Measurements from ENCODE around the gene RHBDF2. TPM values are rescaled to one million over a fixed set of nuclear protein-coding genes. Genes with fewer than 3 reads are reported as not detected.

RHBDF2 gene
- total RNA-seq, 1 donor from 2014 or later, result 11.8 TPM

GRCh38 chr17:76459674-76460073, 41.5 kb downstream of the RHBDF2 start:
- no peak overlapping the region for H3K27ac Mint-ChIP-seq
- no peak for DNase-seq (ENCODE audit: low spot score, unreplicated experiment)
- H3K9me3 Mint-ChIP-seq (ENCODE audit: low read depth), result no peaks in the 10 kb centered on the region
- no peak for TF ChIP-seq CTCF (IDR thresholded peaks at IDR 0.05; ENCODE audit: unreplicated experiment)
- H3K36me3 Mint-ChIP-seq (ENCODE audit: insufficient read depth), result no peaks in the 10 kb centered on the region
- no peaks in the 10 kb centered on the region for H3K4me1 Mint-ChIP-seq (ENCODE audit: low read depth)
- H3K27me3 Mint-ChIP-seq, result peaks cover 8% of the 10 kb centered on the region
- H3K4me3 Mint-ChIP-seq (ENCODE audit: low read depth), result no peak overlapping the region

GRCh38 chr17:76458580-76459490, 42.4 kb downstream of the RHBDF2 start:
- DNase-seq (ENCODE audit: low spot score, unreplicated experiment), result no peak
- no peak overlapping the region for H3K4me3 Mint-ChIP-seq (ENCODE audit: low read depth)
- H3K9me3 Mint-ChIP-seq (ENCODE audit: low read depth), result no peaks in the 10 kb centered on the region
- no peaks in the 10 kb centered on the region for H3K4me1 Mint-ChIP-seq (ENCODE audit: low read depth)
- no peaks in the 10 kb centered on the region for H3K36me3 Mint-ChIP-seq (ENCODE audit: insufficient read depth)
- peaks cover 8% of the 10 kb centered on the region for H3K27me3 Mint-ChIP-seq
- peak; percentile 53 for TF ChIP-seq CTCF (IDR thresholded peaks at IDR 0.05; ENCODE audit: unreplicated experiment)
- no peak overlapping the region for H3K27ac Mint-ChIP-seq

GRCh38 chr17:76453431-76453743, 47.8 kb downstream of the RHBDF2 start:
- Mint-ChIP-seq H3K27ac (peak overlapping the region; percentile 75), H3K9me3 (ENCODE audit: low read depth) (no peaks in the 10 kb centered on the region), H3K4me3 (ENCODE audit: low read depth) (peak overlapping the region; percentile 60), H3K36me3 (ENCODE audit: insufficient read depth) (no peaks in the 10 kb centered on the region), H3K4me1 (ENCODE audit: low read depth) (peaks cover 4% of the 10 kb centered on the region), H3K27me3 (no peaks in the 10 kb centered on the region)
- no peak for DNase-seq (ENCODE audit: low spot score, unreplicated experiment)
- no peak for TF ChIP-seq CTCF (IDR thresholded peaks at IDR 0.05; ENCODE audit: unreplicated experiment)

- Mint-ChIP-seq H3K9me3 (ENCODE audit: low read depth) (no peaks in the 10 kb centered on the region), H3K27me3 (no peaks in the 10 kb centered on the region), H3K4me3 (ENCODE audit: low read depth) (peak within 1 kb of the TSS; percentile 84), H3K4me1 (ENCODE audit: low read depth) (peaks cover 4% of the 10 kb centered on the region), H3K27ac (peak within 1 kb of the TSS; percentile 75), H3K36me3 (ENCODE audit: insufficient read depth) (no peaks in the 10 kb centered on the region)
- peak; percentile 83 for DNase-seq (ENCODE audit: low spot score, unreplicated experiment)
- TF ChIP-seq CTCF (IDR thresholded peaks at IDR 0.05; ENCODE audit: unreplicated experiment), result peak; percentile 39
Observed at GRCh38 chr17:76452660-76453430, 48.4 kb downstream of the RHBDF2 start, which contains the start of gene UBE2O. TSS of gene UBE2O (minus strand) at chr17:76453152. CDS start at chr17:76453141, 11 bp downstream.

- TF ChIP-seq CTCF (IDR thresholded peaks at IDR 0.05; ENCODE audit: unreplicated experiment), result no peak
- Mint-ChIP-seq H3K4me3 (ENCODE audit: low read depth) (peak overlapping the region; percentile 84), H3K36me3 (ENCODE audit: insufficient read depth) (no peaks in the 10 kb centered on the region), H3K27me3 (no peaks in the 10 kb centered on the region), H3K9me3 (ENCODE audit: low read depth) (no peaks in the 10 kb centered on the region), H3K27ac (peak overlapping the region; percentile 33), H3K4me1 (ENCODE audit: low read depth) (peaks cover 6% of the 10 kb centered on the region)
- DNase-seq (ENCODE audit: low spot score, unreplicated experiment), result no peak
Observed at GRCh38 chr17:76452127-76452659, 49.0 kb downstream of the RHBDF2 start.
